HG02884 (cell line): ENCODE measurements around the gene GMDS.
"Not testable (repeated sequence)": the region's sequence is repeated elsewhere in the genome, so short reads cannot be mapped to it uniquely, and the experiment has no call there.

Experiments used
- ATAC-seq: cut with Tn5 transposase; IDR thresholded peaks from one replicate; pipeline ENCODE4 v1.9.1; 2021; ENCODE audit warnings: mild to moderate bottlenecking, moderate library complexity; ENCODE audit not compliant: unreplicated experiment

GMDS gene

DNA sequence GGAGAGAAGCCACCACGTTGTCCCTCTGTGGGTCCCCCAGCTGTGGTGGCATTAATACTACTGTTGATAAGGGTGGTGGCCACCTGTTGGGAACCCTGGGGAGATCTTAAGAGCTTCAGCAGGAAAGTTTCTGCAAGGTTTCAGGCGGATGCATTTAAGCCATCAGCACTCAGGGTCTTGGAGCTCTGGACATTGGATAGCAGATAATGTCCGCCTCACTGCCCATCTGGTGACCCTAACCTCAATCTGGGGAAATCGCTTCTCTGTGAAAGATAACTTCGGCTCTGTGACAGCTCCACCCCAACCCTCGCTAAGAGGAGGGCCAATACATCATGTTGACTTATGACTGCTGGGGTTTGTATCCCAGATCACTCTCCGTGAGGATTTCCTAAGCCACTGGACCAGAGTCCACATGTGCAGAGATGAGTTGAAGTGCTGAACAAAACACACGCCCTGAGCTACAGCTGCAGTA lies 542.8 kb downstream of the GMDS start:
- no peak for ATAC-seq

GRCh38 chr6:1701668-1702353 lies 543.6 kb downstream of the GMDS start:
- no peak for ATAC-seq

GRCh38 chr6:1700278-1700967 lies 545.0 kb downstream of the GMDS start:
- ATAC-seq: no peak

DNA sequence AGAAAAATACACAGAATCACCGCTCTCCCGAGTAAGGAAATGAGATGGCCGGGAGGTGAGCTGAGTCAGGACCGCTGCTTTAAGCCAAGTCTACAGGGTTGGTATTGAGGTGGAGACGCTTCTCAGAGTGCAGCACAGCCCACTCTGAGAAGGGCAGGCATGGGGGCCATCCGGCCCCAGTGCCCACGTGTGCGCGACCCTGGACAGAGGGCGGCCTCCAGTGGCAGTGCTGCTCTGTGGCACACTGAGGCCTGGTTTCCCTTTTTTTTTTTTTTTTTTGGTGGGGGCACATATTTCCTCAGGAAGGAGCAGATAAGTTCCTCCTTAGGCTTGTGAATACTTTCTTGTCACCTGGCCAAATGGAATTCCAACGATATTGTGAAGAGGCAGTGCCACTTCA lies 546.9 kb downstream of the GMDS start:
- no peak for ATAC-seq

DNA sequence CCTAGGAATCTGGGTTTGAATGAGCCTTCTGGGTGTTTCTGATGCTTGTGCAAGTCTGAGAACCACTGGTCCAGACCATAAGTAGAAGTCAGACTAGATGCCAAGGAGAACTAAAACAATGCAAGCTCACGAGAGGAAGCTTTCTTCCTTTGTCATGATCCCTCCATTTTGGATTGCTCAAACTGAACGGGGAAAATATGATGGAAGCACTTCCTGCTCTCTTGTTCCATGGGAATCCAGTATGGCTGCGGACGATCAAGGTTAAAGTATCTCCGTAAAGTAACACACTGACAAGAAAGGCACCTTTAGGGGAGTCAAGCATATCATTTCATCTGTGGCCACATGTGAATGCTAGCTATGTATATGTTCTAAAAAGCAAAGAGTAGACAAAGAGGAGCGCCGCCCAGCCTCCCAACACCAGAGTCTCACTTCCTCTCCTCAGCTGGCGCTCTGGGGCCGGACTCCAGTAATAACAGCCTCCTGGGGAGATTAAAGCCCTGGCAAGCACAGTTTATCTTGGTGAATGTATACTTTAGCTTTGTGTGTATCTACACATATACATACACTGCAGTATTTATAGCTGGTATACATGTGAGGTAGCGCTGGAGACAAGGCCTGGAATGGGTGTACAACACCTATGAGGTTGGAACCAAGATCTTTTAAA lies 547.6 kb downstream of the GMDS start:
- no peak for ATAC-seq

GRCh38 chr6:1696463-1696850 lies 548.9 kb downstream of the GMDS start:
- no peak for ATAC-seq

DNA sequence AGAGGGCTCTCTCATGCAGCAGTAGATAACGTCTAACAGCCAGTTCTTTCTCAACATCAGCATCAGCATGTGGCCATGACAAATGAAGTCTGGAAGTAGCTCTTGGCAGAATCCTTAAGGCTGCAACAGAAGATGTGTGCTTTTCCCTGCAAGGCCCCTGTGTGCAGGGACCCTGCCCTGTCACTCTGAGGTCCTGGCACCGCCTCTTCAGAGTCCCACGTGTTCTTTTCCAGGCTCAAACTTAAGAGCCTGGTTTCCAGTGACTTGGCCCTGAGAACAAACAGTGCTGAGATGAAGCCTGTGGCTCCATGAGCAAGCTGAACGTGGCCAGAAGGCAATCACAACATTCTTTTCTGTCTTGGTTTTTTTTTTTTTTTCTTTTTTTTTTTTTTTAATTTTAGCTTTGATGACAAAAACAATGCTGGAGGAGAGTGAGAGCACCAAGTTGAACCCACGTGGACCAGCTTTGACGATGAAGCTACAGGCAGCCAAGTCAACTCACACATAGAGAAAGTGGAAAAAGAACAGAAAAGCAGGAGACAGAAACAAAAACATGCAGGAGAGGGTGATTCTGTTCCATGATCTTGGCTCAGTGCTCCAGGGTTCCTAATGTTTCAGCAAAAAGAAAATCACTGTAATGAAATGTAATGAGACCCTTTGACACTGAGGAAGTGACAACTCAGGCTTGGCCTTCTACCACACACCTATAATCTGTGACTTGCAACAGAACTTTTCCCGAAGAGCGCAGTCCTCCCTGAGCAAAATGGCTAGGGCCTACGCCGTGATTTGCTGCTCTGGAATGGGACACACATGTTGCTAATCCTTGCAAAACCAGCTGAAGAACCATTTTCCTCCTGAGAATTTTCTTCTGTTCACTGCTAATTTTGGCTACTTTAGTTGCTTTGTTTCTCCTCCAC lies 549.6 kb downstream of the GMDS start:
- no peak for ATAC-seq

GRCh38 chr6:1691828-1692227 lies 553.6 kb downstream of the GMDS start:
- not testable (repeated sequence) for ATAC-seq

DNA sequence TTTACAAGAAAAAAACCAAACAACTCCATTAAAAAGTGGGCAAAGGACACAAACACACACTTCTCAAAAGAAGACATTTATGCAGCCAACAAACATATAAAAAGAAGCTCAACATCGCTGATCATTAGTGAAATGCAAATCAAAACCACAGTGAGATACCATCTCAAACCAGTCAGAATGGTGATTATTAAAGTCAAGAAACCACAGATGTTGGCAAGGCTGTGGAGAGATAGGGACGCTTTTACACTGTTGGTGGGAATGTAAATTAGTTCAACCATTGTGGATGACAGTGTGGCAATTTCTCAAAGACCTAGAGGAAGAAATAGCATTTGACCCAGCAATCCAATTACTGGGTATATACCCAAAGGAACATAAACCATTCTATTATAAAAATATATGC lies 554.7 kb downstream of the GMDS start:
- ATAC-seq: not testable (repeated sequence)

- no peak for ATAC-seq
Observed at GRCh38 chr6:1689141-1689540, 556.3 kb downstream of the GMDS start.

DNA sequence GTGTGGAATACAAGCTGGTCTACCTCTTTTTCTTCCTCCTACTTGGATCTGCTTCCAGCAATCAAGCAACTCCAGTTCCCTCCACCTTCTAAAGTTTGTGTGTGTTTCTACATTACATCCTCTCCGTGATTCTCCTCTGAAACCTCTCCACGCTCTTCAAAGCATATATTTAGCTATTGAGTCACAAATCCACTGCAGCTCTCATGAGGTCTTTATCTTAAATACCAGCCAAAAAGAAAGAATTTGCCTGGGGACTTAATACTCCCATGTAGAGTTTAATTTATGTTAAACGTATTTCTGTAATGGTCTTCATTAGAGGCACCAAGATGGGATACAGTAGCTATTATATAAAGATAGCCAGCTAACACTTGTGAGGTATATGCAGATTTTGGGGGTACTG lies 557.0 kb downstream of the GMDS start:
- no peak for ATAC-seq

DNA sequence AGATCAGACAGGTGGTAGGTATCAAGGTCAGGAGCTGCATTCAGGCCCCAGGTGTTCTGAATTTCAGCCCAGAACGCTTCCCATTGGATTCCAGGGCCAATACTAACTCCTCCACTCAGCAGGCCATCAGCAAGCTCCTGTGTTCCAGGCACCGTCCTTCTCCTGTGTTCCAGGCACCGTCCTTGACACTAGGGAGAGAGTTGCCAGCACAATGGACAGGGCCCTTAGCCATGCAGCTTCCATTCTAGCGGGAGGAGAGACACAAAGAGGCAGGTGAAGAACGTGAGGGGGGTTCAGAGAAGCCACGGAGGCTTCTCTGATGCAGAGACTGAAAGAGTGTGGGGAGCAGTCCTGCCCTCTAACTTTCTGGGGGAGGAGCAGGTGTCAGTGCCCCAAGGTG lies 558.0 kb downstream of the GMDS start:
- no peak for ATAC-seq

- ATAC-seq: no peak
Observed at GRCh38 chr6:1686117-1687098, 559.0 kb downstream of the GMDS start.

- ATAC-seq: no peak
Observed at GRCh38 chr6:1679688-1680068, 565.7 kb downstream of the GMDS start.

DNA sequence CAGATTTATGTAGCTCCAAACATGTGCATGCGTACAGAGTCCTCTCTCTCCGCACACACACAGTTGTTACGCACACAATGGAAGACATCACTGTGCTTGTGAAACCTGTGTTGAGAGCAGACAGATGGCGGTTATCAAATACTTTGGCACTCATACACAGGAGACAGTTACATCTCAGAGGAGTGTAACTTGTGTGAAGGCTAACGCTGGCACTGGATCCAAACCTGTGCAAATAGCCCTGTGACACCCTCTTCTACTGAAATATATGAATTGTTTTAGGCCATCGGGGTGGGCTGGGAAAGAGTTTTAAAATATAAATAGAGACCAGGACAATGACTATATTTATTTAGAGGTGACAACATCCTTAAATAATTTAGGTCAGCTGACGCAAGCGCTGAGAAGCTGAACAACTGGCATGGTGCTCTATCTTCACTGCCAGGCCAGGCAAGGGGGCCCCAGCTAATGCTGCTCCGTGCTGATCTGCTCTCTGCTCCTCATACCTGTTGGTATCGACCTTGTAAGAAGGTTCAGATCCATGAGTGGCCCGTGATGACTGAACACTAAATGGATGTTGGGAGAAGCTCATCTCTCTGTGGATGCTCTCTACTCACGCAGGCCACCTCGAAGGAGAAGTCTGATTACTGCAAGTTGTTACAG lies 566.2 kb downstream of the GMDS start:
- no peak for ATAC-seq

- no peak for ATAC-seq
Observed at GRCh38 chr6:1678201-1678600, 567.2 kb downstream of the GMDS start.

DNA sequence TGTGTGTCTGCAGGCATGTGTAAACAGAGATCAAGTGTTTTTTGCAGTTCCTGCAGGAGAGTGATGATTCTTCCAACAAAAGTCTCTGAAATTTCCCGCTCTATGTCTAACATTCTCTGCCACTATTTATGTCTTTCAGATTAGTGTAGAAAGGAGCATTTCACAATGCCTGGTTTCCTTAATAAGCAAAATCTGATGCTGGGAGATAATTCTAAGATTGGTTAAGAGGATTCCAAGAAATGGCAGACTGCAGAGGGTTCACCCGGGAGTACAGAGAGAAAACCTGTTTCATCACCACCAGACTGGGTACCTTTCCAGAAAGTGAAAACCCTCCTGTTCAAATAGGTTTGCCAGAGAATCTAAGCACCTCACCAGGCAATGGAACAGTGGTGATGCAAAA lies 573.0 kb downstream of the GMDS start:
- ATAC-seq: no peak

- ATAC-seq: no peak
Observed at GRCh38 chr6:1670711-1671462, 574.5 kb downstream of the GMDS start.

DNA sequence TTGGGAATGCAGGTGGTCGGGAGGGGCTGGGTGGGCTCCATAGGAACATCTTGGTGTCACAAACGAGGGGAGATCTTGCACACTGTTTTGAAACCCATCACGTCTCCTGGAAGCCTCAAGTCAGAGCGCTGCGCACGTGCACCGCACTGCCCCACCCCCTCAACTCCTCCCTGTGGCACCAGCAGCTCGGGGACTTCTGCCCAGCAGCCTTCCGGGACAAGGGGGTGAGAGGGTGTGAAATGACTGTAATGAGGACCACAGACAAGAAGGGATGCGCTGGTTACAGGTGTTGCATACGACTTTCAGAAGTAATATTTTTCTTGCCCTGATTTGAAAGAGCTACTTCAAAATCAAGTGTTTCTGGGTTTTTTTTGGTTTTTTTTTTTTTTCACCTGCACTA lies 575.4 kb downstream of the GMDS start:
- ATAC-seq: no peak
